SK-N-DZ (cell line): ENCODE measurements around the gene FAAP100.
"Not testable (repeated sequence)": the region's sequence is repeated elsewhere in the genome, so short reads cannot be mapped to it uniquely, and the experiment has no call there.

Experiments
- DNase-seq: peaks from one replicate; pipeline ENCODE4 v3.0.0-alpha.2; 2015; ENCODE audit warnings: low spot score

FAAP100 gene

DNA sequence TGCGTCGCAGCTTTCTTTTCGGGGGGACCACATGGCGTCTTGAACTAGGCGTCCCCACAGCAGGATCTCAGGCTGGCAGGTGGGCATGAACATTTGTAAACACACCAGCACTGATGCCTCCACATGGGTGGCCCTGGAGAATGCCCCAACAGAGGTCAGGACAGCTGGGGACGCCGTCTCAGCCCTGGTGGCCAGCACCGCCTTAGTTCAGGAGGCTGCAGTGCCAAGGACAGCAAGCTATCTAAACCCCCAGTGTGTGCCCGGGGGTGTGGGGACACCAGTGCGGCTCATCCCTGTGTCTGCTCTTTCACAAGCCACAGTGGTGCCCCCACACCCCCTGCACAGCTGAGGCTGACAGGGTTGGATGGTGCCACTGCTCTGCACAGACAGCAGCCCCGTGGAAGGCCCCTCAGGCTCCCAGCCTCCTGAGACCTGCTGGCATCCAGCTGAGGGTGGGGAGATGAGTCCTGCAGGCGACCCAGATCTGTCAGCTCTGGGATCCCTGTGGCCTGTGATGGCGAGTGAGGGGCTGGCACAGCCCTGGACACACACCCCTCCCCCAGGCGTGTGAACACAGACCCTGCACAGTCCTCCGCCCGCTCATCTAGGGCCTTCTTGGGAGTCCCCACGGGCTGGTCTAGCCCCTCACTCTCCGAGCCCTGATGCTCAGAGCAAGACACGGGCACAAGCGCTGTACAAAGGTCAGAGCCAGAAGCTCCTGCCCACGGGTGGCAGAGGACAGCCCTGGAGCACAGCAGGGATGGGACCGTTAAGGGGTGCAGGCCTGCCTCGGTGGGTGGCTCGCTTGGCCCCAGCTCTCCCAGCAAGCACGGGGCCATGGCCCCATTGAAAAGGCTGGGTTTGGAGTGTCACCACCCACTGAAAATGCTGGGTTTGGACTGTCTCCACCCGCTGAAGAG, 13.2 kb downstream of the FAAP100 start:
- no peak for DNase-seq

DNA sequence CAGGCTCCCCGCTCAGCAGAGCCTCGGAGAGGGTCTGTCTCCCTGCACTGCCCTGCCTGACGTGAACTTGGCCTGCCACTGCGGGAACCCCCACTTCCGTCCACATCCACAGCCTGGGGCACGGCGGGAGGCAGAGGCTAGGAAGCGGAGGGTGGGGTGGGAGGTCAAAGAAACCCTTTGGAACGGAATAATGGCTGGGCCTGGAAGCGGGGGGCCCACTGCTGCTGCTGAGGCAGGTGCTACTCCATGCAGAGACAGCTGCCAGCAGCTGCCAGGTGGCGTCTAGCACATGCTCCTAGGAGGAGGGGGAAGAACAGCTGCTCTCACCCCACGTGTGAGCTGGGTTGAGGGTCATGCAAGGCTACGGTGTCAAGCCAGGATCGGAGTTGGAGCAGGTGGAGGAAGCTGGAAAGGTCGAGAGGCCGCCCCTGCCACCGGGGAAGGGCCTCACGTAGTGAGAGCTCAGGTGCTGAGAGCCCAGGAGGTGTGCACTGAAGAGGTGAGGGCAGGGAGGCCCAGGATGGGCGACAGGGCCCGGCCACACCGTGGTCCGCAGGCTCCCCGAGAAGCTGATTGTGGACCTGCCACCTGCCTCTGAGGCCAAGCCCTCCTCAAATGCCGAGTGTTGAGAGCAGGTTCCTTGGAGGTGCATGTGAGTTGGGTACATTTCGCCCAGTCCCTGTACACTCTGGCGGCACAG, 14.1 kb downstream of the FAAP100 start:
- DNase-seq: peak; percentile 81

DNA sequence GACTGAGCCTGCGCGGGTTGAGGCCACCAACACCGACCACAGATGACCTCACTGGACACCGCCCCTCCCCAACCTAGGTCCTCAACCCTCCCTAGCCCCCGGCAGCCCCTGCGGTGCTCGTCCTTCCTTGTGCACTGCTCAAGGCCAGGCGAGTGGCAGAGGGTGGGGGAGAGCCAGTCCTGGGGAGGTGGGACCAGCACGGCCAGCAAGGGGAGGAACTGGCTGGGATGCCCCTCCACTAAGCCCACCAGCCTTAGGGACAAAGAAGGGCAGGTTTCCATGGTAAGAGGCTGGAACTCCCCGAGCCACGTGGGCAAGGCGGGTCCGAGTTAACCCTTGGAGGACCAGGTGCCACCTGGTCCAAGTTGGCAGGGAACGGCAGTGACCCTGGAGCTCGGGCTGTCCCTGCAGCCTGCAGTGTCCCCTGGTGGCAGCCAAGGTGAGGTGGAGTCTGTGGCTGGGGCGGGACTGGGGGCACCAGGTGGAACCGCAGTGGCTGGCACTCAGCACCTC, 14.8 kb downstream of the FAAP100 start:
- DNase-seq: peak; percentile 64

DNA sequence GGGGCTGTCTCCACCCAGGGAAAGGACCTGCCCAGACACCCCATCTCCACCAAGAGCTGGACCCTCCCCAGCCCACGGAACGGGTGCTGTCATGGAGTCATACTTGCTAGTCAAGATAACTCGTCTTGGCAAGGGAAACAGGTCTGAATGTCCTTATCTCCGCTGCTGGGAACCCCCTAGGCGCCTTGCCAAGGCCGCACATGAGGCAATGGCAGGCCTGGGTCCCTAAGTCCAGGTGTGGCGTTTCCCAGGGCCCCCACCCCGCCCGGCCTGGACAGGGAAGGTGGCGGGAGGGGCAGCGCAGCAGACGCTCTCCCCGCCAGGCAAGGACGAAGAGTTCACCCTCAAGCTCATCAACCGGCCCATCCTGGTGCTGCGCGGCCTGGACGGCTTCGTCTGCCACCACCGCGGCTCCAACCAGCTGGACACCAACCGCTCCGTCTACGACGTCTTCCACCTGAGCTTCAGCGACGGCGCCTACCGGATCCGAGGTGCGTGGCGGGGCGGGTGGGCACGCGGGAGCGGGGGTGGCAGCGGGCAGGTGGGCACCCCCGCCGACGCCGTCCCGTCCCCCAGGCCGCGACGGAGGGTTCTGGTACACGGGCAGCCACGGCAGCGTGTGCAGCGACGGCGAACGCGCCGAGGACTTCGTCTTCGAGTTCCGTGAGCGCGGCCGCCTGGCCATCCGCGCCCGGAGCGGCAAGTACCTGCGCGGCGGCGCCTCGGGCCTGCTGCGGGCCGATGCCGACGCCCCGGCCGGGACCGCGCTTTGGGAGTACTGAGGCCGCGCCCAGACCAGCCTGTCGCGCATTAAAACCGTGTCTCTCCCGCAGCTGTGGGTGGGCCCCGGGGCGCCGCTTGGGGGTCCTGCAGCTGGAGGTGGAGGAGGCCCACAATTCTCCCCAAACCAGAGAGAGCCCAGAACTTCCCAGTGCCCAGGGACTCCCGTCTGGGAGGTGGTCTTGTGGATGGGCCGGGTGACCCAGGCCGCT, 15.6 kb downstream of the FAAP100 start:
- DNase-seq: no peak

DNA sequence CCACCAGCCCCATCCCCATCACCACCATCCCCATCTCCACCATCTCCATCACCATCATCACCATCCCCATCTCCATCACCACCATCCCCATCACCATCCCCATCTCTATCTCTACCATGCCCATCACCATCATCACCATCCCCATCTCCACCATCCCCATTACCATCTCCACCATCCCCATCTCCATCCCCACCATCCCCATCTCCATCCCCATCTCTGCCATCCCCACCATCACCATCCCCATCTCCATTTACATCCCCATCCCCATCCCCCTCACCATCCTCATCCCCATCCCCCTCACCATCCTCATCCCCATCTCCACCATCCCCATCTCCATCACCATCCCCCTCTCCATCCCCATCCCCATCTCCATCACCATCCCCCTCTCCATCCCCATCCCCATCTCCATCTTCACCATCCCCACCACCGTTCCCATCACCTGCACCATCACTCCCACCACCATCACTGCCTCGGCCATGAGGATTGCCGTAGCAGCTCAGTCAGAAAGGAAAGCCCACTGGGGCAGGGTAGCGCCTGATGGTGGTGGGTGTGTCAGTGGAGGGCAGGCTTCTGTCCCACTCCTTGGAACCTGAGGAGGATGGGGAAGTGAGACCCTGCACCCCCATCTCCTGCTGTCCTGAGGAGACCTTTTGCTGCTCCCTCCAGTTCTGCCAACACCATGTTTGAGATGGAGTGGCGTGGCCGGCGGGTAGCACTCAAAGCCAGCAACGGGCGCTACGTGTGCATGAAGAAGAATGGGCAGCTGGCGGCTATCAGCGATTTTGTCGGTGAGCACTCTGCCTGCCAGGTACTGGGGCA, 16.5 kb downstream of the FAAP100 start:
- DNase-seq: no peak

DNA sequence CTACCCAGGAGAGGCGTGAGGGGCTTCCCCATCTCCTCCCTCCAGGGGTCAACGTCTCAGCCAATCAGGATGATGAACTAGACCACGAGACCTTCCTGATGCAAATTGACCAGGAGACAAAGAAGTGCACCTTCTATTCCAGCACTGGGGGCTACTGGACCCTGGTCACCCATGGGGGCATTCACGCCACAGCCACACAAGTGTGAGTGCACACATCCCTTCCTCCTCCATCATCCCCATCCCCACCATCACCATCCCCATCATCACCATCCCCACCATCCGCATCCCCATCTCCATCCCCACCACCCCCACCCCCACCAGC, 17.2 kb downstream of the FAAP100 start:
- DNase-seq: no peak

DNA sequence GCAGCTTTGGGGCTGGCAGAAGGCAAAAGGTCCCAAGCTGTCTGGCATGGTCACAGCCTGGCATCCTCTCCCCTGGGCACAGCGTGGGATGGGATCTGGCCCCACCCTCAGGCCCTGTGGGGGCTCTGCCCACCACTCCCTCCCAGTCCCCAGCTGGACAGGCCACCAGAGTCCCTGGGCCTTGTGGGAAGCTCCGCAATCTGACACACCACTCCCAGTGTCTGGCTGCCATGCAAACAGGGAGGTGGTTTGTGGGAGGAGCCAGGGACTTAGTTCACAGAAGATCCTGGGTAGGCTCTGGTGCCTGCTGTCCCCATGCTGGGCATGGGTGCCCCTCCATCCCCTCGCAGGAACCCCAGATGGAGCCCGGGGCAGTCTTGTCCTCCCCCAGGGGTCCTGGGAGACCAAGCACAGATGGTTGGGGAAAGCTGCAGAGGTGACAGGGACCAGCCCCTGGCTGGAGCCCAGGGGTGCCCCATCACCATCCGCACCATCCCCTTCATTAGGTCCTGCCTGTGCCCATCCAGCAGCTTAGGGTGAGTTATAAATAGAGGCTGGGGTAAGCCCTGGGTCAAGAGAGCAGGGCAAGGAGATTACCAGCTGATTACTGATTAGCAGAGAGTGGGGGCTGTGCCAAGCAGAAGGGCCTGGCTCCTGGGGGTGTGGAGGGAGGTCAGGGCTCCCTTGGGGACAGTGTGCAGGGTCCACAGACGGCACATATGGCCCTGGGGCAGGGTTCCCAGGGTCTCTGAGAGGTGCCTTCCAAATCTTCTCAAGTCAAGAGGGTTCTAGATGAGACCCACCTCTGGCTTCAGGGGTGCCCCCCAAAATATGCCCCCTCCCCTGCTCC, 17.8 kb downstream of the FAAP100 start:
- no peak for DNase-seq

DNA sequence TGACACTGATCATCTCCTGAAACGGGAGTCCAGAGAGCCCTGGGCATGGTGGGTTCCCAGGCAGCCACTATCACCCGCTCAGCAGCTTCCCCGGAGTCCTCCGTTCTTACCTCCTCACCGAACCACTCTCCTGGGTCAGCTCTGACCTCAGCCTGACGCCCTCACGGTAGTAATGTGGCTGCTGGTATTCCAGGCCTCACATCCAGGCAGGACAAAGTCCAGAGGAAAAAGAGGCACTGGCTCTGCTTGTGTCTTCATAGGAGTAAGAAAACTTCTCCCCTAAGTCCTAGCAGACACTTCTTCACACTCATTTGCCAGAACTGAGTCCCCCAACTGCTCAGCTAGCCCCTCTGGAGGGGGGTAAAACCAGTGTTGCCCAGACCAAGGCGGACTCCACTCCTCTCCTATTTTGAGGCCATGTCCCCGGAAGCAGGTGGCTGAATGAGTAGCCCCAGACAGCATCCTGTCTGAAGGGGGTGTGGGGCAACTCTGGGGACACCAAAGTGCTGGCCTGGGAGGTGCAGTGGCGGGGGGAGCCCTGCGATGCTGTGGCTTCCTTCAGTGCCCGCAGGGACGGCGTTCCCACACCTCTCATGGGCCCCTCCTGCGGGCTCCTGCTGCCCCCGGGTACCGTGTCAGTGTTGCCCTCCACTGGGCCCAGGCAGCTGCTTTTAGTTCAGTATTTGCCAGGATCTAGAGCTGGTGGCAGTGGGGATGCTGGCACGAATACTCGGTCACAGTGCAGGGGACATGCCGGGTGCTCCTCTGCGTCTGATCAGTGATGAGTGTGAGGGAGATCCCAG, 18.6 kb downstream of the FAAP100 start:
- no peak for DNase-seq

DNA sequence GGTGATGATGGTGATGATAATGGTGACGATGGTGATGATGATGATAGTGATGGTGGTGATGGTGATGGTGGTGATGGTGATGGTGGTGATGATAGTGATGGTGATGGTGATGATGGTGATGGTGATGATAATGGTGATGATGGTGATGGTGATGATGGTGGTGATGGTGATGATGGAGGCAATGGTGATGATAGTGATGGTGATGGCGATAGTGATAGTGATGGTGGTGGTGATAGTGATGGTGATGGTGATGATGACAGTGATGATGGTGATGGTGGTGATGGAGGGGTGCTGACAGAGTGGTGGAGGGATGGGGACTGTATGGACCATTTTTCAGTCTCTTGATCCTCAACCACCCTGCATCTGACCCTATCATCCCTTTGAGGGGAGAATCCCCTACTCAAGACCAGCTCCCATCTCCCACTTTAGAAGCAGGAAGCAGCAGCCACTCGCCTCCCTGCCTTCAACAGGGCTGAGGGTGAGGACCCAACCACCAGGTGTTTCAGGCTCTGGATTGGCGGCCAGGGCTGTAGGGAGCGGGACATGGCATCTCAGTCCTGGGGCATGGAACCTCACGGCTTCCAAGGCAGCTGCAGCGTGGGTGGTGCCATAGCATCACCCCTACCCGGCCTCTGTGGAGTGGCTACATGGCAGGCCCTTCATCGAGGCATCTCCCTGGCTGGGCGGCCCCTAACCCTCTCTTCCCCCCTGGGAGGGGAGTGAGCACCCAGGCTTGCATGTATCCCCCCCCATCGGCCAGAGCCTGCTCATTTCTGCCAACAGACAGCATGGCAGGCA, 19.5 kb downstream of the FAAP100 start:
- no peak for DNase-seq

DNA sequence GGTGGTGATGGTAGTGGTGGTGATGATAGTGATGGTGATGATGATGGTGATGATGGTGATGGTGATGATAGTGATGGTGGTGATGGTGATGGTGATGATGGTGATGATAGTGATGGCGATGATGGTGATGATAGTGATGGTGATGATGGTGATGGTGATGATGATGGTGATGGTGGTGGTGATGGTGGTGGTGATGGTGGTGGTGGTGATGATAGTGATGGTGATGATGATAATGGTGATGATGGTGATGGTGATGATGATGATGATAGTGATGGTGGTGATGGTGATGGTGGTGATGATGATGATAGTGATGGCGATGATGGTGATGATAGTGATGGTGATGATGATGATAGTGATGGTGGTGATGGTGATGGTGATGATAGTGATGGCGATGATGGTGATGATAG, 20.2 kb downstream of the FAAP100 start:
- DNase-seq: not testable (repeated sequence)

DNA sequence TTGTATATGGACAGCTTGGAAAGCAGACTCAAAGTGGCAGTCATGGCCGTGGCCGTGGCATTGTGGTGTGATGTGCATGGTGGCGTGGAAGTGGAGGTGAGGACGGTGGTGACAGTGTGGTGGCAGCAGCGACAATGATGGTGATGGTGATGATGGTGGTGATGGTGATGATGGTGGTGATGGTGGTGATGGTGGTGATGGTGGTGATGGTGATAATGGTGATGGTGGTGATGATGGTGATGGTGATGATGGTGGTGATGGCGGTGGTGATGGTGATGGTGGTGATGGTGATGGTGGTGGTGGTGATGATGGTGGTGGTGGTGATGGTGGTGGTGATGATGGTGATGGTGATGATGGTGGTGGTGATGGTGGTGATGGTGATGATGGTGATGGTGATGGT, 21.1 kb downstream of the FAAP100 start:
- not testable (repeated sequence) for DNase-seq

DNA sequence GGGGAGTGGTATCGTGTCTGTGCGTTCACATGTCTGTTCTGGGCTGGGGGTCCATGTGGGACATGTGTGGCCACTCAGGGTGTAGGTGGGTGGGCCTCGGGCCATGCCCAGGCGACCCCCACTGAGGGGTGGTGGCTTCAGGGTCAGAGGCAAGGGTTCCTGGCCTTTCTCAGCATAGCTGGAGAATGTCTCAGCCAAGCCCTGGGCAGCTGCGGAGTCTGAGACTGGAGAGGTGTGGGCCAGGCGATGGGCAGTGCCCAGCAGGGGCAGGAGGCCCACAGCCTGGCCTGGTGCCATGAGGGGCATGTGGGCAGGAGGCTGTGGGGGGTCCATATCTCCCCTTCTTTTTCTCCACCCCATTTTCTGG, 22.7 kb downstream of the FAAP100 start:
- no peak for DNase-seq

DNA sequence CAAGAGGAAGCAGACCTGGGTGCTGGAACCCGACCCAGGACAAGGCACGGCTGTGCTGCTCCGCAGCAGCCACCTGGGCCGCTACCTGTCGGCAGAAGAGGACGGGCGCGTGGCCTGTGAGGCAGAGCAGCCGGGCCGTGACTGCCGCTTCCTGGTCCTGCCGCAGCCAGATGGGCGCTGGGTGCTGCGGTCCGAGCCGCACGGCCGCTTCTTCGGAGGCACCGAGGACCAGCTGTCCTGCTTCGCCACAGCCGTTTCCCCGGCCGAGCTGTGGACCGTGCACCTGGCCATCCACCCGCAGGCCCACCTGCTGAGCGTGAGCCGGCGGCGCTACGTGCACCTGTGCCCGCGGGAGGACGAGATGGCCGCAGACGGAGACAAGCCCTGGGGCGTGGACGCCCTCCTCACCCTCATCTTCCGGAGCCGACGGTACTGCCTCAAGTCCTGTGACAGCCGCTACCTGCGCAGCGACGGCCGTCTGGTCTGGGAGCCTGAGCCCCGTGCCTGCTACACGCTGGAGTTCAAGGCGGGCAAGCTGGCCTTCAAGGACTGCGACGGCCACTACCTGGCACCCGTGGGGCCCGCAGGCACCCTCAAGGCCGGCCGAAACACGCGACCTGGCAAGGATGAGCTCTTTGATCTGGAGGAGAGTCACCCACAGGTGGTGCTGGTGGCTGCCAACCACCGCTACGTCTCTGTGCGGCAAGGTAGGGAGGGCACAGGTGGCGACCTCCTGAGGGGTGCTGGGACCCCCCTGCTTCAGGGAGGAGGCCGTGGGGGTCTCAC, 23.3 kb downstream of the FAAP100 start:
- no peak for DNase-seq

DNA sequence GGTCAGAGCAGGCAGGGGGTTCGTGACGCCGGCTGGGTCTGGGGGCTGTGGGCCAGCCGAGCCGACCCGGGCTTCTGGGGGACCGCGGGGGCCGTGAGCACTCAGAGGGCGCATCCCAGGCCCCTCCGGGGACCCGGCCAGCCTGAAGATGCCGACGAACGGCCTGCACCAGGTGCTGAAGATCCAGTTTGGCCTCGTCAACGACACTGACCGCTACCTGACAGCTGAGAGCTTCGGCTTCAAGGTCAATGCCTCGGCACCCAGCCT, 23.8 kb downstream of the FAAP100 start:
- DNase-seq: no peak

DNA sequence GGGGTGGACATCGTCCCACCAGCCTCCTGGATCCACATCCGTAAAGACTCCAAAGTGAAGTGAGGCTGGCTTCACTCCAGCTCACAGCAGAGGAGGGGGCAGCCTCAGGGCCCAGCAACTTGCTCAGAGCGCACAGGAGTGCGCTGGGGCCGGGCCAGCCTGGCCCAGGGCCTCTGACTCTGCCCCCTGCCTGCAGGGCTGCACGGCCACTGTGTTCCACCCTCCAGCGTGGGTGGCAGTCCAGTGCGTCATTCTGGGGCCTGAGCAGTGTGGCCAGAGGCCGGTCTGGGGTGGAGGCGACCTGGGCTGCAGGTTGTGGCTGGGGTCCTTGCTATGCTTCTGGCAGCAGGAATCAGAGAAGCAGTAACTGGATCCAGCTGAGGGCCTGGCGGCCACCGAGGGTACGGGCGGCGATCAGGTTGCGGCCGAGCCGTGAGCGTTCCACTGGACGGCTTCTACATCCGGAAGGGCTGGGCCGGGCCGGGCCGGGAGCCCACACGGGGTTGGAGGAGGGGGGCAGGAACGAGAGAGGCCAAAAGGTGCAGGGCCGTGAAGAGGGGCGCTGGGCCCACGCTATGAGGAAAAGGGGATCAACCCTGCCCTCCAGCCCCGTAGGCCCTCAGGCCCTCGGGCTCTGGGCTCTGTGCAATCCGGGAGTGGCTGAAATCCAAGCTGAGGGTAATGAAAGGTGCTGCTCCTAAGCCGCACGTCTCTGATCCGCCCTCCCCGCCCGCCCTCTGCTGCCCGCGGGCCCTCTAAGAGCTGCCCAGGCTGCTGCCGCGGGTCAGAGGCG, 24.4 kb downstream of the FAAP100 start, which contains the start of gene FSCN2:
TSS of gene FSCN2 (plus strand) at position 787 of the 793 bp plus-strand sequence. CDS start 155 bp downstream, outside the sequence.
- no peak for DNase-seq
